K562 treated with DMSO at 1 percent for 12 hours (cell line): Measurements from ENCODE around the gene OR3A2. TPM values are rescaled to one million over a fixed set of nuclear protein-coding genes. Genes with fewer than 3 reads are reported as not detected.

Experiments used
- total RNA-seq: library from RNA; unstranded; fragments of 300-600 nt; gene quantifications from 2 replicates; pipeline ENCODE4 v1.2.3, GENCODE V29; 2022; ENCODE audit not compliant: insufficient read depth

The OR3A2 gene
- total RNA-seq: not detected in 2 replicates

DNA sequence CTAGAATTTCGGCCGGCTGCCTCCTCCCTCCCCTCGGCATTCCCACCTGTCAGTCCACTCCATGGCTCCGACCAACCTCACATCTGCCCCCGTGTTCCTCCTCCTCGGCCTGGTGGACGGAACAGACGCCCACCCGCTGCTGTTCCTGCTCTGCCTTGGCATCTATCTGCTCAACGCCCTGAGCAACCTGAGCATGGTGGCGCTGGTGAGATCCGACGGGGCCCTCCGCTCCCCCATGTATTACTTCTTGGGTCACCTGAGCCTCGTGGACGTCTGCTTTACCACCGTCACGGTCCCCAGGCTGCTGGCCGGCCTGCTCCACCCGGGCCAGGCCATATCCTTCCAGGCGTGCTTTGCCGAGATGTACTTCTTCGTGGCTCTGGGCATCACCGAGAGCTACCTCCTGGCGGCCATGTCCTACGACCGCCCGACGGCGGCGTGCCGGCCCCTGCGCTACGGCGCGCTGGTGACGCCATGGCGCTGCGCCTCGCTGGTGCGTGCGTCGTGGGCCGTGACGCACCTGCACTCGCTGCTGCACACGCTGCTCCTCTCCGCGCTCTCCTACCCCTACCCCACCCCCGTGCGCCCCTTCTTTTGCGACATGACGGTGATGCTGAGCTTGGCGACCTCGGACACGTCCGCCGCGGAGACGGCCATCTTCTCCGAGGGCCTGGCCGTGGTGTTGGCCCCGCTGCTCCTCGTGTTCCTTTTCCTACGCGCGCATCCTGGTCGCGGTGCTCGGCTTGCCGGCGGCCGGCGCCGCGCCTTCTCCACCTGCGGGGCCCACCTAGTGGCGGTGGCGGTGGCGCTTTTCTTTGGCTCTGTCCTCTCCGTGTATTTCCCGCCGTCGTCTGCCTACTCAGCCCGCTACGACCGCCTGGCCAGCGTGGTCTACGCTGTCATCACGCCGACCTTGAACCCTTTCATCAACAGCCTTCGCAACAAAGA lies at the start of gene OR3A2:
Gene OR3A2 (minus strand): TSS at position 440 of the 948 bp plus-strand sequence.

DNA sequence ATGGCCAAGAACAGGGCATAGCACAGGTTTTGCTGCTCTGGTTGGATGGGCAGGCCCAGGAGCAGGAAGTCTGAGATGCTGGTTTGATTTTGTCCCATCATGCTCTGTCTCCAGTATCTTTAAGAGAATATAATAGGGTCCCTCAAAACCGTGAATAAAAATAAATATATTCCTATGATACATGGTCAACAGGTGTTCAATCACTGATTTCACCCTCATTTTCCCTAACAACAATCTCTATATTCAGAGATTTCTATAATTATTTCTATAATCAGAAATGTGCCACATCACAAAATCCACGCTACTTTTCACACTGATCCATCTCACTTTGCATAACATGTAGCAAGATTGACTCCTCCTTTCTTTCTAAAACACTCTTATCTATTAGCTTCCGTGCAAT lies 47.6 kb upstream of the OR3A2 start, which contains the start of gene OR1E2:
Gene OR1E2 (minus strand): TSS at position 101 of the 400 bp plus-strand sequence. CDS start 0 bp downstream, at position 101.

DNA sequence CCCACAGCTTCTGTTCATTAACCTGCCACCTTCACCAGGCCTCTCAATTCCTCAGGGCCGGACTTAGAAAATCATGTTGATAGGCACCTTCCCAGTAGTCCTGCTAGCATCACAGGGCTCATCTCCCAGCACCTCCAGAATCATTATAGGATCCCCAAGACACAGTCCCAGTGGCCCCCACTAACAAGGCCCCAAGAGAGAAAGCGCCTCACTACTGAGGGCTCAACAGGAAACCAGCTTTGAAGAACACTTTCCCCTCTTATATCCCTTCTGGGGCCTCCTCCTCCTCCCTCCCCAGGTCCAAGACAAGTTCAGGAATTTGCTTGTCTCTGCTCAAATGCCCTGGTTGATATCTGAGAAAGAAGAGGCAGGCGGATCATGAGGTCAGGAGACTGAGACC lies 25.0 kb upstream of the OR3A2 start, which contains the start of gene OR3A3:
Gene OR3A3 (plus strand): TSS at position 301 of the 400 bp plus-strand sequence.

DNA sequence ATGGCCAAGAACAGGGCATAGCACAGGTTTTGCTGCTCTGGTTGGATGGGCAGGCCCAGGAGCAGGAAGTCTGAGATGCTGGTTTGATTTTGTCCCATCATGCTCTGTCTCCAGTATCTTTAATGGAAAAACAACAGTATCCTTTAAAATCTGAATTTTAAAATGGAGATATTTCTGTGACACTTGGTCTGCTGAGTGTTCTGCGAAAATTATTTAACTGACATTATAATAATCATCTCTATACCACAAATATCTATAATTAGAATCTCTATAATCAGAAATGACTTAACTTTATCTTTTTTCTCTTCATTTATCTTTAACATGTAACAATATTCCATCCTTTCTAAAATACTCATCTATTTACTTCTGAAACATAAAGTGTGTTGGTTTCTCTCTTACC lies 12.2 kb upstream of the OR3A2 start, which contains the start of gene OR1E1:
Gene OR1E1 (minus strand): TSS at position 101 of the 400 bp plus-strand sequence. CDS start 0 bp downstream, at position 101.

DNA sequence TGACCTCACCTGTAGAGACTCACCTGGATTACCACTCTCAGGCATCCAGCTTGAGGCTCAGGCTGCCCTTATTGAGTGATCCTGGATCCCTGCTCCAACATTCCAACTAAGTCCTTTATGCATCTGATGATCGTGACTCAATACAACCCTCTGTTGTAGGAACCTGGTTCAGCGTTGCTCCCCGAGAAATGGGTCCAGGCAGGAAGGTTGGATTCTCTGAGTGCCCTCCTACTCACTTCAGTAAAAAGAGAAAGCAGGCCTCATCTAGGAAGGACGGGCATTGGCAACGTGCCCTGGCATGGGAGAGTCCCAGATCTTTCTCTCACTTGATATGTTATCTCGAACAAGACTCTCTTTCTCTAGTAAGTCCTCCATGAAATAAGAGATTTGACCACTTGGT lies 87.8 kb downstream of the OR3A2 start, which contains the start of gene OR3A1:
Gene OR3A1 (minus strand): TSS at position 101 of the 400 bp plus-strand sequence. CDS start 5,778 bp downstream, outside the sequence.

Other genes with a start within 250 kb of the OR3A2 start
- gene OR1A2, start 188.8 kb downstream of the OR3A2 start, total RNA-seq: not detected in 2 replicates
- not detected in 2 replicates for gene OR1A1, start 178.6 kb downstream of the OR3A2 start, total RNA-seq
- not detected in 2 replicates for gene OR3A1, start 87.9 kb downstream of the OR3A2 start, total RNA-seq
- gene OR1E1, start 12.1 kb upstream of the OR3A2 start, total RNA-seq: not detected in 2 replicates
- gene OR3A3, start 25.1 kb upstream of the OR3A2 start, total RNA-seq: not detected in 2 replicates
- gene OR1E2, start 47.5 kb upstream of the OR3A2 start, total RNA-seq: not detected in 2 replicates
- gene SPATA22, start 85.5 kb upstream of the OR3A2 start, total RNA-seq: 0.53 TPM in 1 of 2 replicates, not detected in the other
- gene ASPA, start 89.7 kb upstream of the OR3A2 start, total RNA-seq: not detected in 2 replicates
- not detected in 2 replicates for gene TRPV3, start 171.5 kb upstream of the OR3A2 start, total RNA-seq
- gene TRPV1, start 223.1 kb upstream of the OR3A2 start, total RNA-seq: 0.55 and 1.6 TPM in 2 replicates
- 11.5 and 22.0 TPM in 2 replicates for gene SHPK, start 249.9 kb upstream of the OR3A2 start, total RNA-seq